Measurements from ENCODE around the gene KCNIP2.
"Not testable (repeated sequence)": the region's sequence is repeated elsewhere in the genome, so short reads cannot be mapped to it uniquely, and the experiment has no call there.

The KCNIP2 gene

DNA sequence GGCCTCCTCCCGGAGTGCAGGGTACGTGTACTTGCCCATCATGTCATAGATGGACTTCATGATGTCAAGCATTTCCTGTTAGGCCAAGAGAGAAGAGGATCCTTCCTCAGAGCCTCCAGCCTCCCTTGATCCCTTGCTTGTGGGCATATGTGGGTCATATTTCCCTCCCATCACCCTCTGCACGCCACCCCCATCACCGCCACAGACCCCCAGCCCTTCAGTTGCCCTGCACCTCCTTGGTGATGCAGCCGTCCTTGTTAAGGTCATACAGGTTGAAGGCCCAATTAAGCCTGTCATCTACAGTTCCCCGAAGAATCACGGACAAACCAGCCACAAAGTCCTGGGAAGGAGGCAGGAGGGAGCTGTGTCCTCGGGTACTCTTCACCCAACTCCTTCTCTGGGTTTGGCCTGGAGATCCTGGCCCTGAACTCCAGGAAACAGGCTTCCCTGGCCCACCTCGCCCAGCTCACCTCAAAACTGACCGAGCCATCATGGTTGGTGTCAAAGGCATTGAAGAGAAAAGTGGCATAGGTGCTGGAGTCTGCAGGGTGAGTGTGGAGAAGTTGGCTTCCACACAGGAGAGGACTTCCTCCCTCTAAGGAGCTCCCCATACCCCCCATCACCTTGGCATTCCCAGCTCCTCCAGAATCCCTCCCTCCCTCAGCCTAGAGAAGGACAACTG, 15.5 kb downstream of the KCNIP2 start:
- no peak for DNase-seq

DNA sequence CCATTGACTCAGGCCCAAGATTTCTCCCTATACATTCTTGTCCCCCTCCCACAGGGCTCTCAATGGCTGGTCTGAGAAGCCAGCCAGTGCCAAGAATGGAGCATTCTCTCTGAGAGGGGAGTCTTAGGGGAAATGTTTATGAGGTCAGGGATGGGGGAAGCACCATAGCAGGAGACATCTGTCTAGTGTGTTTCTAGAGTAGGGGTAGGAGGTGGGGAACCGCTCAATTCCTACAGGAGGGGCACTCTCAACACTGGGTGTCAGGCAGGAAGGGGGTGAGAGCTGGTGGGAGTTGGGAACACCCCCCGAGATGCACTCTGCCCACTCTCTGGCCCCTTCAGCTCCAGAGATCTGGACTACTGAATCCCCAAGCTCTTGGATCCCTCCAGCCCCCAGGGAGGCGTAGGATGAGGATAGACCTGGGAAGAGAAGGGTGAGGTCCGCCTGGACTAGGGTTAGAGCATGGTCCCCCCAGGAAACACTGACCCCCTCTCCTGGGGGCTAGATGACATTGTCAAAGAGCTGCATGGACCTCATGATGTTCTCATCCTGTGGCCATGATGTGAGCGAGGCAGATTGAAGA, 16.7 kb downstream of the KCNIP2 start:
- no peak for DNase-seq

DNA sequence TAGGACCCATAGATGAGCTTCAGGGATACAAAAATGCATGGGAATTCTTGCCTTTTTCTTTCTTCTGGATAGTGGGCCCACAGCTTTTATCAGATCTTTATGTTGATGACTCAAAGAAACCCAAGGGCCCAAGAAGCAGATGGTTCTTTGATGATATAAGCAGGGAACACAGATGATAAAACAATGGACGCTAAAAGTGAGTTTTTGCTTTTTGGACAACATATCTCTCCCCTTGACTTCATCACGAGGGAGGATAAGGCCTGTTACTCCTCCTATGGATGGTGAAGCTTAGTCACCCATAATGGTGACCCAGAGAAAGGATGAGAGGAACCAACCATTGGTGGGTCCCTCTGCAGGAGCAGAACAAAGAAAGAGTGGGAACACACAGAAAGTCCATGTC, 18.9 kb downstream of the KCNIP2 start:
- DNase-seq: no peak

DNA sequence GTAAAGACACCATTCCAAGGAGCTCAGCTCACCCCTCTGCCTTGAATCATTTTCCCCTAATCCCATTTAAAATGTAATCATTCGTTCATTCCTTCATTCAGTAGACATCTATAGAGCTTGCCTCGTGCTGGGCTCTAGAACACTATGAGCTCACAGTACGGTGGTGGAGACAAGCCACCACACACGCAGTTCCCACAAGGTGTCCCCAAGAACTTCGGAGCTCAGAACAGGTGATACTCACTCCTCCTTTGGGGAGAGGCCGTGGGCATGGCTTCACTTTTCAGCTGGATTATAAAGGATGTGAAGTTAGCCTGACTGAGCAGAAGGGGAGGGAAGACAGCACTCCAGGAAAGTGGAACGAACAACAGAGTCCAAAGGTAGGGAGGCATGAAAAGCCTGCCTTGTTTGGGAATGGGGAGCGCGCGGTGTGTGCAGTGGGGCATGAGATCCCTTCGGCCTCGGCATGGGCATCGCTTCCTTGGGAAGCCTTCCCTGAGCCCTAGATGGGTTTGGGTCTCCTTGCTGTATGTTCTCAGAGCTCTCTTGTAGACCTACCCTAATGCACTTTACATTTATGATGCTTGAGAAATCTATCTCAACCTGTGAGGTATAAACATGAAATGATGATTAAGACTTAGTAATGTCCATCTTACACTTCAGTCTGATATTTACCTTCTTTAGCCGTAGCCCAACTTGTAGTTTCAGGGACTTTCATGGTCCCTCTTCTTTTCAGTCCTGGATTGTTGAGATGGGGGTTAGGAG, 24.5 kb downstream of the KCNIP2 start:
- DNase-seq: no peak

DNA sequence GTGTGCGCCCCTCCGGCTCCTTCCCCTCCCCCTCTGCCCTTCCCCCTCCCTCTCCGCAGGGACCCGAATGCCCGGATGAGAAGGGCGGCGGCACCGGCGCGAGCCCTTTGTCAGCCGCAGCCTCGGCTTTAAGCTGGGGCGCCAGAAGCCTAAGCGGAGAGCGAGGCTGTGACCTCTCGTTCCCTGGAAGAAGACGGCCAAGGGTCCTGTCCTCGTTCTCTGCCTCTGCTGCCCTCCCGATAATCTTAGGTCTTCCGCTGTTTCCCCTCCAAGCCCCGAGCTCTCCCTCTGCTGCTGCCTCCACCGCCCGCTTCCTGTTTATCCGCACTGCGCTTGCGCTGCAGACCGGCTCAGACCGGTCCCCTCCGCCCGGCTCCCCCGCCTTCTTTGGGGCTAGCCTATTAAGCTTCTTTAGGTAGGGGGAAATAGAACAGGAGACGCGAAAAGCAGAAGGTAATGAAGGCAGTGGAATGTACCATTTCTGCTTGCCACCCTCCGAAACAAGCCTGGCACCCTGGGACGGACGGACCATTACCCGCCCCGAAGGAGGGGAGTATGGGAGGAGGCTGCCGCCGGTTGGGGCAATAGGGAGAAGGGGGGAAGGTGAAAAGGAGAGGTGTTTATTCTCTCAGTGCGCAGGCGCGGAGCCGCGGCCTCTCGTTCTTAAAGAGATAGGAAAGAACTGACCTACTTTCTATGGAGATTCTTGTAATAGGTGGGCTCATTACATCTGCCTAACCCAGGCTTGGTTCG, 25.3 kb downstream of the KCNIP2 start, which contains the start of gene OGA:
OGA (minus strand) TSS at position 326 of the 753 bp plus-strand sequence. CDS start 422 bp downstream, outside the sequence.
- DNase-seq: peak; percentile 99

DNA sequence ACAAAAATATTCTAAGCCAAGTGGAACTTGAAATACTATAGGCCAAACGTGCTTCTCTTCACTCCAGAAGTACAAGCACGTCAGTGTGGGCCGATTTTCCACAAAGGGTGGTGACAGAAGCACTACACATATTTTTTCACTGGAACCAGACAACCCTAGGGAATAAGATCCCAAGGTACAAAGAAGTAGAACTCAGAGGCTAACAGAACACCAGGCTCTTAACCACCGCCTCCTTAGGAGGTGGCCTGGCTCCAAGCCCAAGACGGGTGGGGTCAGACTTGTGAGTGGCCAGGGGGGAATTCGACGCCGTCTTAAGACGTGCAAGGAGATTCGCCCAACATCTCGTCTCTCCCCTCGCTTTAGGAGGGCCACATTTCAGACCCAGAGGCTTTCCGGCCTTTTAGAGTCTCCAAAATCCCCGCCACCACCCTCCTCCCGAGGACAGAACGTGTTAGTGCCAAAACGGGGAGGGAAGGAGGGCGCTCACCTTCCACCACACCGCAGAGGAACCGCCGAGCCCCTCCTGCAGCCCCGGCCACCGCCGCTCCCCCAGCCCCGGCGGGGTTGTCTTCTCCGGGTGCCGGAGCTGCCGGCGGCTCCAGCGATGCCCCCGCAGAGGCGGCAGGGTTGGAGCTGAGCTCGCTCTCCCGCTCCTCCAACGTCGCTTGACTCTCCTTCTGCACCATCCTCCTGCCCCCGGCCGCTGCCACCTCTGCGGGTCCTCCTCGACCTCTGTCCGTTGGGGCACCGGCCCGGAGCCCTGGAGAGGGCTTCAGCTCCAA, 26.1 kb downstream of the KCNIP2 start:
- DNase-seq: peak; percentile 35

DNA sequence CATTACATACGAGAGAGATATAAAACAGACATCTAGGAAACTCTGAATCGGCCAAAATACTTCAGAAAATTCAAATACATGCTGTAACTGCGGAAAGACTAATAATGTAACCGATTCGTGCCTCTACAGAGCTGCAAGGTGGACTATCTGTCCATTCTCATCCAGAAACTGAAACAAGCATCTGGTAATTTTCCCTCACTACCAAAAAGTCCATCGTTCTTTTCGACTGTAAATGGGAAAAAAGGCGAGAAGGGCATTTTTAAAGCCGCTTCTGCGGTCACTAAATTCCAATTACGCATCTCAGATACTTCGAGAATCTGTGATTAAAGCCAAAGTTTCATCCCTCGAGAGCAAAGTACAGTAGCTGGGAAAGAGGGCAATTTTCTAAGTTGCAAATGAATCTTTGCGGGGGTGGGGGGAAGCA, 26.7 kb downstream of the KCNIP2 start:
- DNase-seq: no peak

DNA sequence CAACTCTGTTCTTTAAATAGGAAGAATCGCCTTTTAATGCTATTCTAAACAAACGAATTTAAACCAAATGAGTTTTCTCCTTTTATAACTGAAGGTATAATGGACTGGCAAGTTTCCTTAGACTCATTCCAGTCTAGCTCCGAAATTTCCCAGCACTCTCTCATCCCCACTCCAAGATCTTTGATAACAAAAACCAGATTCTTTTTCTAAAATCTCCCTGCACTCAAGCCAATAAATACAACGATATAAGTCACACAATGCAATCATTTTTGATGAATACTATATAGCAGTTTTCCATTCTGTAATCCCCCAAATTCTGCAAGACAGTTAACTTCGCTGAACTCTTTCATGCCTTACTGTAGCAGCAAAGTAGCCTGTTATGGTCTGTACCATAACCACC, 27.2 kb downstream of the KCNIP2 start:
- DNase-seq: no peak

DNA sequence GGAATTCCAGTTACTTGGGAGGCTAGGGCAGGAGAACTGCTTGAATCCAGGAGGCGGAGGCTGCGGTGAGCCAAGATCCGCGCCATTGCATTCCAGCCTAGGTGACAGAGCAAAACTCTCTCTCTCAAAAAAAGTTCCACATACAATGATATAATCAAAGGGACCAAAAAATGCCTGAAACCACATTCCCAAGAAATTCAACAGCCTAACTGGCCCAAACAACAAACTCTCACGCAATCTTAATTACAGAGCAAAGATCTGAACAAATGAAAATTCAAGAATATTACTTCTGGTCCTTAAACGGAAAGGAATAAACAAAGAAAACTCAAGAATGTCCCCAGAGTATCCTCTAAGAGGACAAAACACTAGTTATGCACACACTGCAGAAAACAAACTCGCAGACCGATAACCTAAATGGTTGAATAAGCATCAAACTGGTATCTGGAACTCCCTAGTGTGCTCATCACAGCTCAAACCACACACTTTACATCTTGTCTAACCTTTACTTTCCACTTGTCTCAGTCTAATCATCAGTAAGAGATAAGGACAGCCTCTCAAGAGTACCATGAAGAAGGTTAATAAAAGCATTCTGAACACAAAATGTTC, 29.0 kb downstream of the KCNIP2 start:
- DNase-seq: no peak

DNA sequence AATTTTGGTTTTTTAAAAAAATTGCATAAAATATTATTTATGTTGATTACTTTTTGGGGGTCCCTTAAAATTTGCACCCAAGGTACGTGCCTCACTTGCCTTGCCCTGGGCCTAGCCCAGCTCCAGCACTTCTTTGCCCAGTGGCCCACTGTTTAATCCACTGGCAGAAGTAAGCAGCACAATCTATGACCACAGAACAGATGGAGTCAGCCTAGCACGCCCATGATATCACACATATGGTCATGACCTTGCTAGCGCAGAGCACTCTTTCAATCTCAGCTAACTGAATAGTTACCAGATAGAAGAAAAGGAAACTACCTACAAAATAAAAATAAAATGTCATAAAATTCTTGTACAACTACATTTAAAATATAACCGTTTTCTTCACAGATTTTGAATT, 31.0 kb downstream of the KCNIP2 start:
- DNase-seq: no peak

DNA sequence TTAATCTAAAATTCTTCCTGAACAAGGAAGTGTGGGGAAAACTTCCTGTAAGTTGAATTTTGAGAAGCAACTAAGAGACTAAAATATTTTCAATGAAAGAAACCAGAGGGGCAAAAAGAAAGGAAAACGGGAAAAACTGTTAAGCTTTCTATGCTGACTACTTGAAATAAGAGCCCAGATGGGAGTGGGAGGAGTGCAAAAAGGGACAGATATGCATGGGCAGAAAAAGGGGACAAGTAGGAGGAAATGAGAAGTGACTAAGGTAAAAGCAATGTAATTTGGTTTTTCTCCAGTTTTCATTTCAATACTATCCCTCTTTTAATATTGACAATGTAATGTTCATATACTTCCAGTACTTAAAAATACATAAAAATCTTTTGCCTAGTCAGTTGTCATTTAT, 36.4 kb downstream of the KCNIP2 start:
- DNase-seq: no peak

DNA sequence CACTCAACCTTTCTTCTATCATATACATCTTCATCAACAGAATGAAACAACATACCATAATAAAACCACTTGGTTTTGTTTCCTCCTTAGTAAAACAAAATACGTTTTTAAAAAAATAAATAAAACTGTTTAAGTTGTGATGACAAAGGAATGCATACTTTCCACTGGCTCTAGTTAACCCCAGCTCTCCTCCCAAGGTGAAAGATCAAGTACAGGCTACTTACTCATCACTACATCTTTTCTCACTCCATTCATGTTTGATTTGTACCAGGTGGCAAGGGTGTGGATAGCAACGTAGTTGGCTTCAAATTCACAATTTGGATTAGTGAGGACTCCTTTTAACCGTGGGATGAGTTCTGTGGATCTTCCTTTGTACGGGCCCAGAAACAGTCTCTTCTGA, 40.1 kb downstream of the KCNIP2 start:
- DNase-seq: no peak

DNA sequence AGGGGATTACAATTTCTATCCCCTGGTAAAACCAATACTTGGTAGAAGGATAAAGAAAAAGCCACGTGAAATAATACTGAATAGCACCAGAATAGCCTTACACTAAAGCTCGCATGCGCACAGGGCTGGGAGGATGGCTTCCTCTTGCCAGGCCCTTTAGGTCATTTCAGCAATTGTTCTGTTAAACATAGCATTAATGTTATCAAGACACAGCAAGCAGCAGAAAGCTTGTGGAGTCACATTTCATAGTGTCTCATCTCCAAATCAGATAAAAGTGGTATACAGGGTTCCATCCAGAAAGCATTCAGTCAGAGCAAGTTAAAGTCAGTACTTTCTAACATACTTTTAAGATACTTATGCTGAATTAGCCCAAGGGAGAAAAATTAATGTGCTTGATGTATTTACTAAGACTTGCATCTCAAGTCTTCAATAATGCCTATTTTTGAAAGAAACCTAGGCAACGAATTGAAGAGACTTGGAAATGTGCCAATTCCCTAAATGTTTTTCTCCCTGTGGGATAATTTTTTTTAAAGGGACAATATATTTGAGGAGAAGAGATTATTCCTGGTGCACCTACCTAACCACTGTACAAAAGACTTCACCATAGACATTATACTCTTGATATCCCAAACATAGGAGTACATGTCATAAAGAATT, 46.1 kb downstream of the KCNIP2 start:
- no peak for DNase-seq

DNA sequence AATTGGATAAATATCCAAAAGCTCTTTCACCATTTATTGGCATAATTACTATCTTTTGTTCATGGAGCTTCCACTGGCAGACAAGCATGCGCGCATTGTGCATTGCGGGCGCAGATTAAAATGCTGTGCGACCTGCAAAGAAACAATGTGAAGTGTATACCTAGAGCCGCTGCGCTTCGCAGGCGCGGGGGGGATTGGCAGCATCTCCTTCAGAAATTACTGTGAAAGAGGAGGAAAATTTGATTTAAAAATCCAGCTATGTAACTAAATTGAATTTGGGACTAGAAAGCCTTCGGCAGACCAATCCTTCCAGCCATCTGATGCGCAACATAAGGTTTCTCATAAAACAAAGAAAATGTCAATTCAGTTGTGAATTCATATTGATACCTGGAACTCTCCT, 50.1 kb downstream of the KCNIP2 start:
- DNase-seq: no peak

DNA sequence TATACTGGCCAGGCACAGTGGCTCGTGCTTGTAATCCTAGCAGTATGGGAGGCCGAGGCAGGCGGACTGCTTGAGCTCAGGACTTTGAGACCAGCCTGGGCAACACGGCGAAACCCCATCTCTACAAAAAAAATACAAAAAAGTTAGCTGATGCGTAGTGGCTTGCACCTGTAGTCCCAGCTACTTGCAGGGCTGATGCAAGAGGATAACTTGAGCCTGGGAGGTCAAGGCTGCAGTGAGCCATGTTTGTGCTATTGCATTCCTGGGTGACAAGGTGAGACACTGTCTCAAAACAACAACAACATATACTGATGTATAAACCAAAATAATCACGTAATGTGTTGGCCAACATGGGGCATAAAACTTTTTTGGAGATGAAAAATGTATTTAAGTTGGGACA, 53.9 kb downstream of the KCNIP2 start:
- no peak for DNase-seq

DNA sequence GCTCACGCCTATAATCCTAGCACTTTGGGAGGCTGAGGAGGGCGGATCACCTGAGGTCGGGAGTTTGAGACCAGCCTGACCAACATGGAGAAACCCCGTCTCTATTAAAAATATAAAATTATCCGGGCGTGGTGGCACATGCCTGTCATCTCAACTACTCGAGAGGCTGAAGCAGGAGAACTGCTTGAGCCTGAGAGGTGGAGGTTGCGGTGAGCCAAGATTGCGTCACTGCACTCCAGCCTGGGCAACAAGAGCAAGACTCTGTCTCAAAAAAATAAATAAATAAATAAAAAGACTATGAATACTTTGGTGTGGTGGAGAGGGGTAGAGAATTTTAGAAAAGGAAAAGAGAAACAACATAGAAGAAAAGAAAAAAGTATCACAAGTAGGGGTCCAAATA, 54.4 kb downstream of the KCNIP2 start:
- DNase-seq: not testable (repeated sequence)

DNA sequence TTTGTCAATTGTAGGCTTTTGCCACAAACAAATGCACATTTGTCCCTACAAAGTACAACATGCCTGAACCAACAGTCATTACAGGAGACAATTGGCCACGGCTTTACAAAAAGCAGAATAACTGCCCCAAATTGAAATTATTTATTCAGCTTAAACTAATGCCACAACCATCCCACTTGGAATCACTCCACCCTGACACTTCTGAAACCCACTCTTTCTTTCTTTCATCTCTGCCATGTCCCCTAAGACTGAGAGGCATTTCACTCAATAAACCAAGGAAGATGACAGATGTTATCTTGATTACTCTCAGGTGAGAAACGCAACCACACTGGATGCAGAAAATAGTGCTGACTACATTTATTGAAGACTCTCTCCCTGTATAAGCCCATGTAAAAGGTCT, 57.8 kb downstream of the KCNIP2 start:
- DNase-seq: no peak

DNA sequence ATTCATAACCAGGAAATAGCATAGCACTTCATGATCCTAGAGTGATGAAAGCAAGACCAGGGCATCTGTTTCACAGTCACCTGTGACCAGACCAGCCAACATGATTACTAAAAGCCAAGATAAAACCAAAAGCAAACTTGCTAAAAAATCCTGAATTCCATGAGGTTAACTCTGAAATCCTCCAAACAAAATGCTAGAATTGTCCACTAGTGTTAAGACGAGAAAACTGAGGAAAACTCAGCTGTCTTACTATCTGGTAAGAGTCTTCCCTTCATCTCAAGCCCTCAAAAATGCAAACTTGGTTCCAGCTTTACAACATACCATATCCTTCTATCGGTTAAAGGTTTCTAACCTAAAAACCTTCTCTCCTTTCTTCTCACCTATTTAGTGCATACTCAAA, 59.0 kb downstream of the KCNIP2 start:
- no peak for DNase-seq

DNA sequence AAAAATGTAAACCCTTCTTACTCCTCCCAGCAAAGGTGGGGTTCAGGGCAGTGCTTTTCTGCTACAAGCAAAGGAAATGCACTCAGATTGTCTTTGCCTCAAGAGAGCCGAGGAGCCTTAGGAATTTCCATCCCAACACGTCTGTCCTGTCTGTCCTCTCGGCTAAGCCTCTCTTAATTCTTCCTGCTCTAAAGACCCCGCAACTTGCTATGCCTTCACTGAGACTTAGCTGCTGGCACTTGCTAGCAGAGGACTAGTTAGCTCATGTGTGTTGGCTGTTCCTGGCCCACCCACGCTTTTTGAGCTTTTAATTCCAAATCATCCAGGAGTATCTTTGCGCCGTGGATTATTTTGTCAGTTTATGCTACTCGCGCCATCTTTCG, 59.9 kb downstream of the KCNIP2 start:
- DNase-seq: no peak

DNA sequence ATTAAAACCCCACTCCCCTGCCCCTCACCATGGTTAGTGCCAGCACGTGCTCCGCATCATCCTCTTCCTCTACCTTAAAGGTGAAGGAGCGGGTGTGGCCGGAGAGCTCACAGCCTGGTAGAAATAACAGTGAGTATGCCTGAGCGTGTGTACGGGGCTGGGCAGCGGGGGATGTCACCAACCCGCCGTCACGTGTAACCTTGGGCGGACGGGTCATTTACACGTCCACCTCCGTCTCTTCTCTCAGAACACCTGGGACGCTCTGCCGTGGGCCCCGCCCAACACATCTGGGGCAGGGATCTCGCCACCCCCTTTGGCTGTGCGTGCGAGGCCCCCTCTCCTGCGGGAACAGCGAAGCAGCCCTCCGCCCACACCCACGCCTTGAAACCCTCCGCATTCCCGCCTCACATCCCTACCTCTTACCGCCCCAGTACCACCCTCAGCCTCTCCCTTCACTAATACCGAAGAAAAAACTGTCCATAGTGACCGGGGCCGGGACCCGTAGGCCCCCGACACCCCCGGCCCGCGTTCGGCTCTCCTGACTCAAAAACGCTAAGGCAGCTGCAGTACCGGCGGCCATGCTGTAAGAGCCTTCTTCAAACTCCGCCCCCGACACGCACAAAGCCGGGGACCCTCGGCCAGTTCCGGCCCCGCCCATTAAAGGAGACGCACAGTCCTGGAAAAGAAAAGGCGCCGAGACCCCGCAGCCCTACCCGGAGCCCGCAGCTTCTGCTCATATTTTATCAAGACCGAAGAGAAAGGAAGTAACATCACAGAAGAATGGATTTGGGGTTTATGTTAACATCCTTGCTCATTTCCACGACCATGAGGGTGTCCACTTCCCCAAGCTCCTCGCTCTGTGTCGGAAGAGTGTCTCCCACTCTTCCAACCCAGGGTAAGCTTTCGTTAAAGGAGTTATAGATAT, 60.5 kb downstream of the KCNIP2 start, which contains the start of gene NPM3:
NPM3 (minus strand) TSS at position 636 of the 925 bp plus-strand sequence; CDS start at position 580, 56 bp downstream.
- DNase-seq: peak; percentile 81
